IMR-90 (cell line): ENCODE measurements around the gene NEGR1. TPM values are rescaled to one million over a fixed set of nuclear protein-coding genes. Genes with fewer than 3 reads are reported as not detected.

Experiments
- ATAC-seq: fragments of 200-7000 bp; cut with Tn5 transposase; 2 replicates; pipeline ENCODE4 v1.9.1; 2020; ENCODE audit warnings: low read depth, mild to moderate bottlenecking, moderate library complexity
- BruUV-seq: library from RNA; stranded (reverse); fragments of 400-500 nt; replicated peaks from 2 replicates; lab custom pipeline; 2021; lab: Mats Ljungman, UMichigan
- CTCF ChIA-PET: fragments of 300-600 bp; formaldehyde crosslinking; extraction: SDS; loops from one replicate; lab custom pipeline; 2021; ENCODE audit warnings: antibody characterized with exemption; lab: Yijun Ruan, JAX
- POLR2A ChIA-PET: fragments of 300-600 bp; sonication (Branson Sonifier 250); formaldehyde crosslinking; loops from one replicate; lab custom pipeline; 2022; ENCODE audit warnings: antibody characterized with exemption; ENCODE audit not compliant: unreplicated experiment; lab: Charles Lee
- DNase-seq: peaks from one replicate; pipeline ENCODE4 v3.0.0; 2013
- H2AFZ ChIP-seq: replicated peaks from 2 replicates; pipeline ENCODE3; 2013; ENCODE audit warnings: low read length, mild to moderate bottlenecking; ENCODE audit not compliant: poor library complexity
- H2AK5ac ChIP-seq: 2 replicates; pipeline ENCODE4 v1.6.1; 2013; ENCODE audit warnings: low read depth, low read length, inconsistent platforms
- H2AK9ac ChIP-seq: replicated peaks from 2 replicates; pipeline ENCODE3; 2013; ENCODE audit warnings: mild to moderate bottlenecking, low read depth, low read length, moderate library complexity; ENCODE audit not compliant: poor library complexity
- H2BK120ac ChIP-seq: 2 replicates; pipeline ENCODE4 v1.6.1; 2013; ENCODE audit warnings: low read depth, low read length, inconsistent platforms
- H2BK15ac ChIP-seq: 3 replicates; pipeline ENCODE4 v1.6.1; 2013; ENCODE audit warnings: low read depth, low read length, inconsistent platforms
- H2BK20ac ChIP-seq: 2 replicates; pipeline ENCODE4 v1.6.1; 2013; ENCODE audit warnings: low read depth, mild to moderate bottlenecking, inconsistent platforms, low read length, moderate library complexity
- H2BK5ac ChIP-seq: 2 replicates; pipeline ENCODE4 v1.6.1; 2013; ENCODE audit warnings: mild to moderate bottlenecking, low read depth, low read length, inconsistent platforms; ENCODE audit not compliant: poor library complexity, severe bottlenecking
- H3K14ac ChIP-seq: replicated peaks from 2 replicates; pipeline ENCODE4 v1.6.1; 2013; ENCODE audit warnings: low read depth, low read length, inconsistent platforms
- H3K18ac ChIP-seq: 2 replicates; pipeline ENCODE4 v1.6.1; 2013; ENCODE audit warnings: low read depth, low read length, control low read depth
- H3K23ac ChIP-seq: 2 replicates; pipeline ENCODE4 v1.6.1; 2013; ENCODE audit warnings: low read depth, low read length, inconsistent platforms
- H3K27ac ChIP-seq: 2 replicates; pipeline ENCODE4 v1.5.1; 2013; ENCODE audit warnings: mild to moderate bottlenecking, control low read depth, low read length; ENCODE audit not compliant: insufficient read depth
- H3K27me3 ChIP-seq: 2 replicates; pipeline ENCODE4 v1.6.1; 2013; ENCODE audit warnings: low read length; ENCODE audit not compliant: control insufficient read depth, insufficient read depth
- H3K36me3 ChIP-seq: 2 replicates; pipeline ENCODE4 v1.6.1; 2013; ENCODE audit warnings: low read length, mixed read lengths; ENCODE audit not compliant: control insufficient read depth, insufficient read depth
- H3K4ac ChIP-seq: 2 replicates; pipeline ENCODE4 v1.6.1; 2013; ENCODE audit warnings: low read depth, low read length, inconsistent platforms
- H3K4me1 ChIP-seq: 2 replicates; pipeline ENCODE4 v1.6.1; 2013; ENCODE audit warnings: low read length, mixed read lengths; ENCODE audit not compliant: control insufficient read depth, insufficient read depth
- H3K4me2 ChIP-seq: 2 replicates; pipeline ENCODE4 v1.6.1; 2013; ENCODE audit warnings: low read depth, mild to moderate bottlenecking, control low read depth, low read length, moderate library complexity
- H3K4me3 ChIP-seq: 2 replicates; pipeline ENCODE4 v1.5.1; 2013; ENCODE audit warnings: low read depth, mild to moderate bottlenecking, control low read depth, low read length, moderate library complexity; ENCODE audit not compliant: insufficient read depth
- H3K56ac ChIP-seq: 2 replicates; pipeline ENCODE4 v1.6.1; 2013; ENCODE audit warnings: low read length, inconsistent platforms; ENCODE audit not compliant: insufficient read depth; ENCODE audit errors: extremely low read depth
- H3K79me1 ChIP-seq, 2 experiments: 2 replicates each; pipeline ENCODE4 v1.6.1; 2013; ENCODE audit warnings: low read length in 2 of 2, inconsistent platforms in 1 of 2, low read depth in 1 of 2
- H3K9ac ChIP-seq: 2 replicates; pipeline ENCODE4 v1.6.1; 2013; ENCODE audit warnings: low read depth, low read length, control low read depth
- H3K9me1 ChIP-seq: 2 replicates; pipeline ENCODE4 v1.6.1; 2013; ENCODE audit warnings: low read length, inconsistent platforms; ENCODE audit not compliant: insufficient read depth
- H3K9me3 ChIP-seq: 2 replicates; pipeline ENCODE4 v1.6.1; 2013; ENCODE audit warnings: low read length; ENCODE audit not compliant: control insufficient read depth, insufficient read depth
- H4K20me1 ChIP-seq: 2 replicates; pipeline ENCODE4 v1.6.1; 2013; ENCODE audit warnings: low read length, inconsistent platforms; ENCODE audit not compliant: insufficient read depth
- H4K5ac ChIP-seq: 2 replicates; pipeline ENCODE4 v1.6.1; 2013; ENCODE audit warnings: mild to moderate bottlenecking, low read depth, low read length, control low read depth
- H4K8ac ChIP-seq, 2 experiments: 2 replicates each; pipeline ENCODE4 v1.6.1; 2013; ENCODE audit warnings: low read depth in 2 of 2, low read length in 2 of 2, control low read depth in 1 of 2, inconsistent platforms in 1 of 2
- H4K91ac ChIP-seq: 2 replicates; pipeline ENCODE4 v1.6.1; 2013; ENCODE audit warnings: low read depth, low read length, inconsistent platforms; ENCODE audit not compliant: insufficient read depth
- BHLHE40 ChIP-seq: fragments of 150-350 bp; IDR thresholded peaks from 2 replicates; pipeline ENCODE4 v1.6.1; 2016; ENCODE audit warnings: mild to moderate bottlenecking, low read depth, low read length
- CEBPB ChIP-seq: IDR thresholded peaks from 2 replicates; pipeline ENCODE4 v1.6.1; 2012; ENCODE audit warnings: low read depth, low read length, improper control_type of control experiment
- CHD1 ChIP-seq: IDR thresholded peaks from 2 replicates; pipeline ENCODE4 v1.6.1; 2012; ENCODE audit warnings: low read depth, low read length, improper control_type of control experiment
- CTCF ChIP-seq: conservative IDR thresholded peaks from 2 replicates; pipeline ENCODE4 v1.5.1; 2012; ENCODE audit warnings: mild to moderate bottlenecking, low read depth, low read length, improper control_type of control experiment
- FOS ChIP-seq: fragments of 150-350 bp; IDR thresholded peaks from 2 replicates; pipeline ENCODE4 v1.6.1; 2016; ENCODE audit warnings: low read depth, low read length
- MAFK ChIP-seq: IDR thresholded peaks from 2 replicates; pipeline ENCODE4 v1.6.1; 2012; ENCODE audit warnings: low read depth, low read length, improper control_type of control experiment
- MAZ ChIP-seq: IDR thresholded peaks from 2 replicates; pipeline ENCODE4 v1.6.1; 2012; ENCODE audit warnings: low read depth, mild to moderate bottlenecking, low read length, improper control_type of control experiment, moderate library complexity, borderline replicate concordance
- MXI1 ChIP-seq: IDR thresholded peaks from 2 replicates; pipeline ENCODE4 v1.6.1; 2012; ENCODE audit warnings: low read depth, mild to moderate bottlenecking, low read length, moderate library complexity, borderline replicate concordance
- NFE2L2 ChIP-seq: fragments of 150-350 bp; IDR thresholded peaks from 2 replicates; pipeline ENCODE4 v1.6.1; 2016; ENCODE audit warnings: low read depth, mild to moderate bottlenecking, low read length
- POLR2A ChIP-seq: IDR thresholded peaks from 2 replicates; pipeline ENCODE4 v1.6.1; 2012; ENCODE audit warnings: mild to moderate bottlenecking, low read depth, low read length
- RAD21 ChIP-seq: IDR thresholded peaks from 2 replicates; pipeline ENCODE4 v1.6.1; 2012; ENCODE audit warnings: low read length, improper control_type of control experiment
- RCOR1 ChIP-seq: IDR thresholded peaks from 2 replicates; pipeline ENCODE4 v1.6.1; 2012; ENCODE audit warnings: mild to moderate bottlenecking, low read length, improper control_type of control experiment; ENCODE audit not compliant: insufficient replicate concordance
- RFX5 ChIP-seq: IDR thresholded peaks from 2 replicates; pipeline ENCODE4 v1.8.0; 2012; ENCODE audit warnings: low read depth, mild to moderate bottlenecking, low read length, moderate library complexity
- SMC3 ChIP-seq: fragments of 150-350 bp; IDR thresholded peaks from 2 replicates; pipeline ENCODE4 v1.6.1; 2016; ENCODE audit warnings: low read depth, mild to moderate bottlenecking, antibody characterized with exemption, low read length, moderate library complexity
- dilution Hi-C: fragments of 300-500 bp; cut with HindIII; formaldehyde crosslinking; loops from one replicate; pipeline ENCODE4 v1.14.3; 2018; ENCODE audit warnings: low sequenced_read_pairs; ENCODE audit not compliant: unreplicated experiment
- in situ Hi-C: fragments of 300-500 bp; cut with MboI; formaldehyde crosslinking; loops from 3 replicates; pipeline ENCODE4 v1.14.3; 2019; ENCODE audit warnings: low sequenced_read_pairs, inconsistent platforms, mixed read lengths
- intact Hi-C: fragments of 100-400 bp; cut with micrococcal nuclease; formaldehyde crosslinking; loops from 2 replicates; pipeline ENCODE4 v1.10.0; 2022
- polyA plus RNA-seq, 3 experiments: library from polyadenylated mRNA; depleted of rRNA; stranded (reverse); fragments of >200 nt; gene quantifications; 2 replicates each; pipeline ENCODE4 v1.2.3, GENCODE V29; 2012; ENCODE audit warnings: low replicate concordance in 1 of 3
- total RNA-seq: library from RNA; depleted of rRNA; stranded (reverse); fragments of >200 nt; gene quantifications from 2 replicates; pipeline ENCODE4 v1.2.3, GENCODE V29; 2012
- TF ChIP-seq, protein P1 (sequence below): fragments of 150-350 bp; IDR thresholded peaks from 2 replicates; pipeline ENCODE4 v1.6.1; 2016; ENCODE audit warnings: low read depth, mild to moderate bottlenecking, low read length, moderate library complexity, borderline replicate concordance
- TF ChIP-seq, protein P2 (sequence below): fragments of 150-350 bp; IDR thresholded peaks from 2 replicates; pipeline ENCODE4 v1.6.1; 2017; ENCODE audit warnings: mild to moderate bottlenecking, antibody characterized with exemption, low read length, low read depth

NEGR1 gene
- total and polyA plus RNA-seq, 2 of the 4 experiments (the other 2 are of a cell fraction) = 5.1 to 9.1 TPM

- Histone ChIP-seq H2AFZ (no peak overlapping the region), H3K27ac (no peak overlapping the region), H4K20me1 (no peaks in the 10 kb centered on the region), H4K8ac (no peak overlapping the region), H3K27me3 (no peaks in the 10 kb centered on the region), H2BK15ac (no peak overlapping the region), H2BK5ac (no peak overlapping the region), H2BK20ac (no peak overlapping the region), H3K79me1 (no peaks in the 10 kb centered on the region), H3K9me3 (no peaks in the 10 kb centered on the region), H3K4ac (no peak overlapping the region), H3K9ac (no peak overlapping the region), H3K23ac (no peak overlapping the region), H2AK9ac (no peak overlapping the region), H4K91ac (no peak overlapping the region), H2AK5ac (no peak overlapping the region), H3K14ac (no peak overlapping the region), H3K4me1 (0 out of 2 replicates have a peak, but pooled peaks cover 2% of the 10 kb centered on the region), H3K18ac (no peak overlapping the region), H3K9me1 (no peaks in the 10 kb centered on the region), H3K4me3 (no peak overlapping the region), H3K56ac (no peak overlapping the region), H2BK120ac (no peak overlapping the region), H4K5ac (no peak overlapping the region), H3K4me2 (no peak overlapping the region), H3K36me3 (no peaks in the 10 kb centered on the region; the same call in 1 of the 2 replicates)
- intact Hi-C loops = no loop called here
- ATAC-seq (no peak), DNase-seq (peak; percentile 1)
- TF ChIP-seq CHD1 (no peak), RFX5 (no peak), RAD21 (peak; percentile 23; the same call in 1 of the 2 replicates), CEBPB (no peak), SMC3 (0 out of 2 replicates have a peak, but pooled peaks have one; percentile 10), MAFK (no peak), NFE2L2 (no peak), BHLHE40 (no peak), MXI1 (no peak), CTCF (no peak), MAZ (no peak), POLR2A (no peak), RCOR1 (no peak), FOS (no peak)
- TF ChIP-seq, protein P1, sequence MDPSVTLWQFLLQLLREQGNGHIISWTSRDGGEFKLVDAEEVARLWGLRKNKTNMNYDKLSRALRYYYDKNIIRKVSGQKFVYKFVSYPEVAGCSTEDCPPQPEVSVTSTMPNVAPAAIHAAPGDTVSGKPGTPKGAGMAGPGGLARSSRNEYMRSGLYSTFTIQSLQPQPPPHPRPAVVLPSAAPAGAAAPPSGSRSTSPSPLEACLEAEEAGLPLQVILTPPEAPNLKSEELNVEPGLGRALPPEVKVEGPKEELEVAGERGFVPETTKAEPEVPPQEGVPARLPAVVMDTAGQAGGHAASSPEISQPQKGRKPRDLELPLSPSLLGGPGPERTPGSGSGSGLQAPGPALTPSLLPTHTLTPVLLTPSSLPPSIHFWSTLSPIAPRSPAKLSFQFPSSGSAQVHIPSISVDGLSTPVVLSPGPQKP = no peak
- TF ChIP-seq, protein P2, sequence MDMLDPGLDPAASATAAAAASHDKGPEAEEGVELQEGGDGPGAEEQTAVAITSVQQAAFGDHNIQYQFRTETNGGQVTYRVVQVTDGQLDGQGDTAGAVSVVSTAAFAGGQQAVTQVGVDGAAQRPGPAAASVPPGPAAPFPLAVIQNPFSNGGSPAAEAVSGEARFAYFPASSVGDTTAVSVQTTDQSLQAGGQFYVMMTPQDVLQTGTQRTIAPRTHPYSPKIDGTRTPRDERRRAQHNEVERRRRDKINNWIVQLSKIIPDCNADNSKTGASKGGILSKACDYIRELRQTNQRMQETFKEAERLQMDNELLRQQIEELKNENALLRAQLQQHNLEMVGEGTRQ = no peak
- in situ Hi-C loops = no loop called here
- CTCF ChIA-PET = interaction anchor here (1.5 kb wide), 1 partner anchor 445 kb away, joined by 5 read pairs; no protein-coding TSS in a partner anchor
- POLR2A ChIA-PET = no interaction called here
- dilution Hi-C loops = no loop called here
- no TSS peak for BruUV-seq
Observed at GRCh38 chr1:71593523-71593922, 688.8 kb downstream of the NEGR1 start.
